ENCODE measurements around the gene ZC2HC1C. TPM values are rescaled to one million over a fixed set of nuclear protein-coding genes. Genes with fewer than 3 reads are reported as not detected.
A peak's percentile ranks its signal among the peaks of the same experiment; 100 is the strongest.

The ZC2HC1C gene
- total and polyA plus RNA-seq, 2 of the 13 experiments (the other 11 are each of a cell fraction or from before 2014, with no cell fraction given), result 3.3 to 3.5 TPM

- TF ChIP-seq TCF12 (IDR thresholded peaks at IDR 0.05) (no peak), TCF12 (CRISPR knock-in tag; IDR thresholded peaks at IDR 0.05) (no peak), SIN3B (IDR thresholded peaks at IDR 0.05; ENCODE audit: low read length) (no peak), AHDC1 (CRISPR knock-in tag; IDR thresholded peaks at IDR 0.05; ENCODE audit: borderline replicate concordance) (no peak), ZNF547 (CRISPR knock-in tag; IDR thresholded peaks at IDR 0.05) (no peak), HOXA7 (CRISPR knock-in tag; IDR thresholded peaks at IDR 0.05) (no peak), REXO4 (CRISPR knock-in tag; IDR thresholded peaks at IDR 0.05; ENCODE audit: borderline replicate concordance) (no peak), CENPBD1 (CRISPR knock-in tag; IDR thresholded peaks at IDR 0.05; ENCODE audit: borderline replicate concordance, low read depth) (no peak), ZNF503 (CRISPR knock-in tag; IDR thresholded peaks at IDR 0.05) (no peak), ZNF512 (CRISPR knock-in tag; IDR thresholded peaks at IDR 0.05) (no peak), CREBL2 (CRISPR knock-in tag; IDR thresholded peaks at IDR 0.05; ENCODE audit: borderline replicate concordance) (no peak), HNRNPK (IDR thresholded peaks at IDR 0.05; ENCODE audit: low read depth, low read length, poor library complexity, severe bottlenecking) (no peak), IRX3 (CRISPR knock-in tag; IDR thresholded peaks at IDR 0.05; ENCODE audit: borderline replicate concordance, low read depth) (no peak), LBX2 (CRISPR knock-in tag; IDR thresholded peaks at IDR 0.05; ENCODE audit: borderline replicate concordance) (no peak), DNMT1 (CRISPR knock-in tag; IDR thresholded peaks at IDR 0.05) (no peak), KLF16 (CRISPR knock-in tag; IDR thresholded peaks at IDR 0.05) (no peak; a peak in 1 of 4 replicates), SALL1 (CRISPR knock-in tag; IDR thresholded peaks at IDR 0.05) (peak; percentile 16; the same call in 1 of the 2 replicates), MTA3 (CRISPR knock-in tag; IDR thresholded peaks at IDR 0.05) (no peak)
Observed at GRCh38 chr14:75063491-75064204, 5.8 kb upstream of the ZC2HC1C start, which contains the start of gene ACYP1 (continued).
